Fibroblast of lung (primary cell): ENCODE data around the gene GCFC2.

ENCODE experiments used
- EZH2 ChIP-seq: IDR thresholded peaks from 2 replicates; pipeline ENCODE4 v1.5.1; 2012; ENCODE audit warnings: low read length, control low read depth, mild to moderate bottlenecking; ENCODE audit errors: missing control alignments
- TF ChIP-seq, protein P1 (sequence below), 2 donors: IDR thresholded peaks in 1 of 2; conservative IDR thresholded peaks in 1 of 2; 1 replicate in 1 of 2; 2 replicates in 1 of 2; pipeline ENCODE4 v1.5.1; 2011 to 2012; ENCODE audit warnings: low read length in 2 of 2, control low read depth in 1 of 2, inconsistent platforms in 1 of 2, low read depth in 1 of 2, mild to moderate bottlenecking in 1 of 2

DNA sequence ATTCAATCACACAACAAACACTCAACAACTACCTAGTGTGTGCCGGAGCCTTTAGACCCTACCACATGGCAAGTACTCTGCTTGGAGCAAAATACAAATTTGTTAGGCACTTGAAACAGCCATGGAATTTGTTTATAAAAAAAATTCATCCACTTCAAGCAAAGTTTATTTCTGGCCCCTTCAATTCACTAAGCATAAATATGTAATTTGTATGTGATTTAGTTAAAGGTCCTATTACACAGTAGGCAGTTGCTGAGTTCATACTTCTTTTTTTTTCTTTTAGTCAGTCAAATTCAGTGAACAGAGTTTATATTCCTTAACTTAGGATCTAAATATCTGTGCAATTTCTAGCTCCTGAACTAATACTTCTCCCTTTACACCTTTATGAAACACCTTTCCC lies 22.5 kb downstream of the GCFC2 start:
- TF ChIP-seq, protein P1, sequence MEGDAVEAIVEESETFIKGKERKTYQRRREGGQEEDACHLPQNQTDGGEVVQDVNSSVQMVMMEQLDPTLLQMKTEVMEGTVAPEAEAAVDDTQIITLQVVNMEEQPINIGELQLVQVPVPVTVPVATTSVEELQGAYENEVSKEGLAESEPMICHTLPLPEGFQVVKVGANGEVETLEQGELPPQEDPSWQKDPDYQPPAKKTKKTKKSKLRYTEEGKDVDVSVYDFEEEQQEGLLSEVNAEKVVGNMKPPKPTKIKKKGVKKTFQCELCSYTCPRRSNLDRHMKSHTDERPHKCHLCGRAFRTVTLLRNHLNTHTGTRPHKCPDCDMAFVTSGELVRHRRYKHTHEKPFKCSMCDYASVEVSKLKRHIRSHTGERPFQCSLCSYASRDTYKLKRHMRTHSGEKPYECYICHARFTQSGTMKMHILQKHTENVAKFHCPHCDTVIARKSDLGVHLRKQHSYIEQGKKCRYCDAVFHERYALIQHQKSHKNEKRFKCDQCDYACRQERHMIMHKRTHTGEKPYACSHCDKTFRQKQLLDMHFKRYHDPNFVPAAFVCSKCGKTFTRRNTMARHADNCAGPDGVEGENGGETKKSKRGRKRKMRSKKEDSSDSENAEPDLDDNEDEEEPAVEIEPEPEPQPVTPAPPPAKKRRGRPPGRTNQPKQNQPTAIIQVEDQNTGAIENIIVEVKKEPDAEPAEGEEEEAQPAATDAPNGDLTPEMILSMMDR (conservative IDR thresholded peaks at IDR 0.05 in 1 of 2, IDR thresholded peaks at IDR 0.05 in 1 of 2; ENCODE audit: low read depth in 1 of 2, low read length in 2 of 2) = no peak
- TF ChIP-seq EZH2 = no peak
